NCI-H1436 (cell line): ENCODE results near the gene FKBP15.
"Not testable (repeated sequence)": the region's sequence is repeated elsewhere in the genome, so short reads cannot be mapped to it uniquely, and the experiment has no call there.

Experiments
- DNase-seq: peaks from one replicate; lab custom pipeline; 2025; lab: John Stamatoyannopoulos, UW

FKBP15 gene

DNA sequence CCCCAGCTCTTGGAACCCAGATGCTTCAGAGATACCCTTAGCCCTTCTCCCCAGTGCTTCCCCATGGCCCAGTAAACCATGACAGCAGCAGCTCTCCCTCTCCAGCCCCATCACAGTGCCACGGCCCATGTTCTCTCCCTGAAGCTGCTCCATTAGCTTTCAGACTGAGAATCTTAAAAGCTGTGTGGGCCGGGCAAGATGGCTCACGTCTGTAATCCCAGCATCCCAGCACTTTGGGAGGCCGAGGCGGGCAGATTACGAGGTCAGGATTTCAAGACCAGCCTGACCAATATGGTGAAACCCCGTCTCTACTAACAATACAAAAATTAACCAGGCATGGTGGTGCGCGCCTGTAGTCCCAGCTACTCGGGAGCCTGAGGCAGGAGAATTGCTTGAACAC lies 71.5 kb downstream of the FKBP15 start:
- not testable (repeated sequence) for DNase-seq

- DNase-seq = no peak
Measured at GRCh38 chr9:113148781-113149510, 72.1 kb downstream of the FKBP15 start.

- DNase-seq = no peak
Measured at GRCh38 chr9:113148372-113148705, 72.7 kb downstream of the FKBP15 start.

- DNase-seq = no peak
Measured at GRCh38 chr9:113143432-113144227, 77.4 kb downstream of the FKBP15 start.

DNA sequence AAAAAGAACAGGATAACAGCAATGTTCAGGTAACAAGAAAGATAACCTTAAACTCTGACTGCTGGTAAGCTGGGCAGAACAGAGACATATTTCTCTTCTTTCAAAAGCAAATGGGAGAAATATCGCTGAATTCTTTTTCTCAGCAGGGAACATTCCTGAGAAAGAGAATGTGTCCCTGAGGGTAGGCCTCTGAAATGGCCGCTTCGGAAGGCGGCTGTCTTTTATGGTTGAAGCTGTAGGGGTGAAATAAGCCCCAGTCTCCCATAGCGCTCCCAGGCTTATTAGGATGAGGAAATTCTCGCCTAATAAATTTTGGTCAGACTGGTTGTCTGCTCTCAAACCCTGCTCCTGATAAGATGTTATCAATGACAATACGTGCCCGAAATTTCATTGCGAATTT lies 80.2 kb downstream of the FKBP15 start:
- DNase-seq = not testable (repeated sequence)

DNA sequence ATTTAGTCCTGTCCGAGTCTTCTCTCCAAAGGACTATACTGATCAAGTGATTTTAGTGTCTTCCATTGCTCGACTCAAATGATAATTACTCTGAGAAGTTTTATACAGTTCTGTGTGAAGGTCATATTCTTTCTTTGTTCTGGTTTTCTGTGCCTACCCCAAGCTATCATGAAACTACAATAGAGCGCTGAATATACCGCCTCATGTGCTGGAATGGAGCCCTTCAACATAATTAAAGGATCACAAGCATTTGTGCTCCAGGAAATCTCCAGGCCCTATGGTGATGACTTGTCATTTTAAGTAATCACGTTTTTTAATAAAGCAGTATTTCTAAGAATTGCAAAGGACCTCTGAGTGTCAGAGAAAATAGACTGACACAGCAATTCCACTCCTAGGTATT lies 81.1 kb downstream of the FKBP15 start:
- DNase-seq = no peak

DNA sequence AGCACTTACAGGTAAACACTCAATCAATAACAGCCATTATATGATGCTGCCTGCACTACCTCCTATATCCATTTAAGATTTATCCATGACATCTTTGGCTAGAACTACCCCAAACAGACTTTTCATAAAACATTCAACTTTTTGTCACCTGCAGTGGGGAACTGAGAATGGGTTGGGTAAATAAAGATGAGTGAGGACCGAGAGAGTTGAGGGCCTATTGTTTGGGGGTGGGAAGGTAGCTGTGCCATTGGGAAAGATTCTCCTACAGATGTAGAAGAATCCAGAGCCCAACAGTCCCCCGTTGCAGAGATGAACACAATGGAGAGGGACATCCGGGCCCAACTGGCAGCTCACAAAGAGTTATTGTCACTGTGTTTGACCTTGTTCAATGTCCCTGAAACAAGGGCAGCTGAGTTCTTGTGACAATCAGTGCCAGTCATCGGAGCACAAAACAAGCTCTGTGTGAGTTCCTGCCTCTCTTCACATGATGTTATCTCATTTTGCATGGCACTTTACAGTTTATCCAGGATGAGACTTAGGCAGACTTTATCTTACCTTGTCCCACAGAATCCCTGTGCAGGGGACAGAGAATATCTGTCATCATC lies 81.8 kb downstream of the FKBP15 start:
- DNase-seq = no peak

- no peak for DNase-seq
Measured at GRCh38 chr9:113138760-113139159, 82.3 kb downstream of the FKBP15 start.

DNA sequence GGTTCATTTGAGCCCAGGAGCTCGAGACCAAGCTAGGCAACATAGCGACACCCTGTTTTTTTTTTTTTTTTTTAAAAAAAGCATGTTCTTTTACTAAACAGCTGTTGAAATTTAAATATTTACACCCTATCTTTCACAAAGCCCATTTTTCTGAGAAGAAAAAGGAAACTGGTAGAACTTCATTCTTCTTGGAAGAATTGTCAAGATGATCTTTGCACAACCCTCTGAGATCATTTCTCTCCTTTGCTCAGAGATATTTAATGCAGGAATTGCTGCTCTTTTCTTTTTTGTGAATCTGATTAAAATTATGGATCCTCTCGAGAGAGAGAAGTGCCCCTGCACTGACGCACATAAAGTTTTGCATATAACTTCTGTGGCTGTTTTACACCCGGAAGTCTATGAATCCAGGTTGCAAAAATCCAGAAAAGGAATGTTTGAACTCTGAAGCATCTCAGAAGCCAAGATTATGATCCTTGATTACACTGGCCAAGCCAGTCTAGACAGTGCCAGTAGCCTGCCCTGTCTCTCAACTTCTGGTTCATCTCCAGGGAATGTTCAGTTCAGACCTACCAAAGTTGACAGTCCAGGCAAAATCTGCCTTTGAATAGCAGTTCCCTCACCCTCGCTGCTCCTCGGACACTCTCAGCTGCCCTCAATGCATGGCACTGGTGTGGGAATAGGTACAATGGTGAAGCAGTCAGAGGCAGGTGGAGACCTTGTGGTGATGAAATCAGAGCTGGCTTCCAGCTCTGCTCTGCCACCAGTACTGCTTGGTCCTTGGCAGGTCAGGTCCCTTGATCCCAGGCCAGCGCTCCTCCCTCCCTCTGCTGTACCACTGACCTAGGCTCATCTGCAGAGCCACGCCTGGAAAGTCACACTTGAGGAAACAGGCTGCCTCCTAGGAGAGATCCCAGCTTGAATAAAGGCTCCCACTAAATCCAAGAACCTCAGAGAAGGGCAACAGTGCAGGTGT lies 83.6 kb downstream of the FKBP15 start:
- DNase-seq = no peak

DNA sequence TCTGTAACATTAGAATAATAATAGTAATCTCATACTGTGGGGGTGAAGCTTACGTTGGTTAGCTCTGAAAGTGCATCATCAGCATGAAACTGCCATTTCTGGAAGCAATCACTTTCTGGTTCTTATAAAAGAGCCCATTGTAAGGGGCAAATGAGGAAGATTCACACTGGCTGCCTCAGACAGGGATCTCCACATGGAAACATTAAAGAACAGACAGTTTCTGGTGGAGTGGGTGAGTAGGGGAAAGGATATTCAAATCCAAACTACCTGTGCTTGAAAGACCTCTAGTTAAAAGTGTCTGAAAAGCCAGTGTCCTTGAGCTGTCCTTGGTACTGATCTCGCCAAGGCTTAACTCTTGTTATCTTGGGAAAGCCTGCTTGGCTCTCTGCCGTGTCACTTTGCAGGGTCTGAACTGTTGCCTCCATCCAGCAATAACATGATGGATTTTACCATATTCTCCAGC lies 89.4 kb downstream of the FKBP15 start:
- DNase-seq = no peak

- no peak for DNase-seq
Measured at GRCh38 chr9:113129884-113130283, 91.2 kb downstream of the FKBP15 start.

DNA sequence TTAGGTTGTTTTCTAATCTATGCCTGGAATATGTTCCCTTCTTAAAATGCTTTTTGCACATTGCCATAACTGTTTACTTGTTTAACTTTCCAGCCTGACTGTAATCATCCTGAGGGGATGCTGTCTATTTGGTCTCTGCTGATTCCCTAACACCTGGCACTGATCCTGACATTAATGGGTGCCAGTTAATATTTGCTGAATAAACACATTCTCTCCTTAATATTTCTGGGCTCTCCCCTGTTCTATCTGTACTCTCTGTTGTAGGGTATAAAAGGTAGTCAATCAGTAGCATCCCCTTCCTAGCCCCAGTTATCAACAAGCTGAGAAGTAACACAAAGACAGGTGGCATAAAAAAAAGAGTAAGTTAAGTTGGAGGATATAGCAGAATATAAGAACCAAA lies 91.6 kb downstream of the FKBP15 start:
- no peak for DNase-seq

GRCh38 chr9:113125386-113126035 lies 95.6 kb downstream of the FKBP15 start:
- no peak for DNase-seq

DNA sequence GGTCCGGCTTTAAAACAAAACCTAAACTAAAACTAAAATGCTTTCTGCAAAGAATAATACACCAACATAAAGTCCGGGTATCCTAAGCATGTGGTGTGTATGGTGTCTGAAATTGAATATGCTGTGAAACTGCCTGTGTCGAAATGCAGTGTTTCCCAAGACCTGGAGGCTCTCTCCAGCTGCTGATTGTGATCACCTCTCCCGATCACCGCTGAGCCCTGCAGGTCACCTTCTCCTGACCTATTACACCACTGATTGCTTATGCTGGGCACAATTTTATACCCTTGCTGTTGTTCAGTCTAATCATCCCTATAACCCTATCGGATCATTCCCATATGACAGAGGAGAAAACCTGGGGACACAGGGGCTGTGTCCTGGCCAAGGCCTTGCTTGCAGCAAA lies 102.2 kb downstream of the FKBP15 start:
- DNase-seq = not testable (repeated sequence)
